ENCODE measurements around the gene GBF1.

- no peak for TF ChIP-seq EP300 (IDR thresholded peaks at IDR 0.05)
- TF ChIP-seq POLR2A (IDR thresholded peaks at IDR 0.05) = no peak
Measured at GRCh38 chr10:102421507-102421756, 176.1 kb downstream of the GBF1 start.

All from gastroesophageal sphincter (tissue), 2 donors.